Type B pancreatic cell (in vitro differentiated cells): Measurements from ENCODE around the gene HSPB7. TPM values are rescaled to one million over a fixed set of nuclear protein-coding genes. Genes with fewer than 3 reads are reported as not detected.
"Not testable (repeated sequence)": the region's sequence is repeated elsewhere in the genome, so short reads cannot be mapped to it uniquely, and the experiment has no call there.

Experiments
- DNase-seq: peaks from one replicate; pipeline ENCODE4 v3.0.0; 2021; ENCODE audit warnings: mixed read lengths; ENCODE audit not compliant: unreplicated experiment; ENCODE audit errors: extremely low spot score
- H3K27ac Mint-ChIP-seq: 2 replicates; pipeline ENCODE4 v1.8.0; 2021; ENCODE audit warnings: mild to moderate bottlenecking, mixed read lengths
- H3K27me3 Mint-ChIP-seq: 2 replicates; pipeline ENCODE4 v1.8.0; 2021; ENCODE audit warnings: mixed read lengths
- H3K36me3 Mint-ChIP-seq: 2 replicates; pipeline ENCODE4 v1.8.0; 2021; ENCODE audit warnings: mixed read lengths
- H3K4me1 Mint-ChIP-seq: one replicate; pipeline ENCODE4 v1.8.0; 2021; ENCODE audit warnings: mixed read lengths; ENCODE audit not compliant: unreplicated experiment
- H3K4me3 Mint-ChIP-seq: 2 replicates; pipeline ENCODE4 v1.8.0; 2021; ENCODE audit warnings: mild to moderate bottlenecking, mixed read lengths
- H3K9me3 Mint-ChIP-seq: 2 replicates; pipeline ENCODE4 v1.8.0; 2021; ENCODE audit warnings: mixed read lengths
- total RNA-seq: library from RNA; stranded (reverse); gene quantifications from 2 replicates; pipeline ENCODE4 v1.2.1, GENCODE V29; 2021; ENCODE audit warnings: low replicate concordance
- TF ChIP-seq, protein P1 (sequence below): fragments of 200-600 bp; sonication (generic); conservative IDR thresholded peaks from 2 replicates; pipeline ENCODE4 v1.5.0; 2021; ENCODE audit warnings: antibody characterized with exemption, mild to moderate bottlenecking

HSPB7 gene
- total RNA-seq, 1 donor from 2014 or later = 0.48 TPM

DNA sequence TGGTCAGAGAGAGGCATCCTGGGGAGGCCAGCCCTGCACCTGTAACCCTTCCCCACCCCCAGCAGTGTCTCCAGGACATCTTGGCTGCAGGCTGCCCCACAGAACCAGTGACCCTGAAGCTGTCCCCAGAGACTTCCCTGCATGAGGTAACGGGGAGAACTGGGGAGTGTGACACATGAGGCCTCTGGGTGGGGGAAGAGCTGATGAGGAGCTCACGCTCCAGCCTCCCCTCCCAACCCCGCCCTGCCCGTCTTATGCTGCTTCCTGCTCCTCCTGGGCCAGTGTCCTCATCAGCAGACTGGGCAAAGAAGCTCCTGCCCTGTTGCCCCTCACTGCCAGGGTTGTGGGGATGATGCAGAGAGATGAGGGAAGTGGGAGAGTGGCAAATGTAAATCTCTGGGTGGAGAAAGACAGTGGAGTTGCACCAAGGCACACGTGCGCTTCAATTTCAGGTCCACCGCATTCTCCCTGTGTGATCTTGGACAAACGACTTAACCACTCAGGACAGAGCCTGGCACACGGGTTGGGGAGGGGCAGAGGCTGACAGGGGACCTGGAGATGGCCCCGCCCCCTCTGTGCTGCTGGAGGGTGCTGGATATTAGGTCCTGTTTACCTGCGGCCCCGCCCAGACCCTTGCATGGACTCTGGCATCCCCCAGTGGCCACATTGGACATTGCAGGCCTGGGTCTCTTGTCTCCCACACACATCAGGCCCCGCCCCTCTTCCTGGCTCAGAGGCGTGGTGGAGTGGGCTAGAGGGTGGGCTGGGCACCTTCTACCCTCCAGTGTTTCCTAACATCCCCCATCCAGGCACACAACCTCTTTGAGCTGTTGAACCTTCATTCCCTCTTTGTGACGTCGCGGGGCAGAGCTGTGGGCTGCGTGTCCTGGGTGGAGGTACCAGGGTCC, 38.0 kb upstream of the HSPB7 start:
- Mint-ChIP-seq H3K9me3 (no peaks in the 10 kb centered on the region), H3K27ac (peak overlapping the region; percentile 68), H3K36me3 (no peaks in the 10 kb centered on the region), H3K27me3 (no peaks in the 10 kb centered on the region), H3K4me3 (peak overlapping the region; percentile 54), H3K4me1 (peaks cover 14% of the 10 kb centered on the region)
- peak; percentile 93 for DNase-seq
- TF ChIP-seq, protein P1, sequence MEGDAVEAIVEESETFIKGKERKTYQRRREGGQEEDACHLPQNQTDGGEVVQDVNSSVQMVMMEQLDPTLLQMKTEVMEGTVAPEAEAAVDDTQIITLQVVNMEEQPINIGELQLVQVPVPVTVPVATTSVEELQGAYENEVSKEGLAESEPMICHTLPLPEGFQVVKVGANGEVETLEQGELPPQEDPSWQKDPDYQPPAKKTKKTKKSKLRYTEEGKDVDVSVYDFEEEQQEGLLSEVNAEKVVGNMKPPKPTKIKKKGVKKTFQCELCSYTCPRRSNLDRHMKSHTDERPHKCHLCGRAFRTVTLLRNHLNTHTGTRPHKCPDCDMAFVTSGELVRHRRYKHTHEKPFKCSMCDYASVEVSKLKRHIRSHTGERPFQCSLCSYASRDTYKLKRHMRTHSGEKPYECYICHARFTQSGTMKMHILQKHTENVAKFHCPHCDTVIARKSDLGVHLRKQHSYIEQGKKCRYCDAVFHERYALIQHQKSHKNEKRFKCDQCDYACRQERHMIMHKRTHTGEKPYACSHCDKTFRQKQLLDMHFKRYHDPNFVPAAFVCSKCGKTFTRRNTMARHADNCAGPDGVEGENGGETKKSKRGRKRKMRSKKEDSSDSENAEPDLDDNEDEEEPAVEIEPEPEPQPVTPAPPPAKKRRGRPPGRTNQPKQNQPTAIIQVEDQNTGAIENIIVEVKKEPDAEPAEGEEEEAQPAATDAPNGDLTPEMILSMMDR = peak; percentile 90

DNA sequence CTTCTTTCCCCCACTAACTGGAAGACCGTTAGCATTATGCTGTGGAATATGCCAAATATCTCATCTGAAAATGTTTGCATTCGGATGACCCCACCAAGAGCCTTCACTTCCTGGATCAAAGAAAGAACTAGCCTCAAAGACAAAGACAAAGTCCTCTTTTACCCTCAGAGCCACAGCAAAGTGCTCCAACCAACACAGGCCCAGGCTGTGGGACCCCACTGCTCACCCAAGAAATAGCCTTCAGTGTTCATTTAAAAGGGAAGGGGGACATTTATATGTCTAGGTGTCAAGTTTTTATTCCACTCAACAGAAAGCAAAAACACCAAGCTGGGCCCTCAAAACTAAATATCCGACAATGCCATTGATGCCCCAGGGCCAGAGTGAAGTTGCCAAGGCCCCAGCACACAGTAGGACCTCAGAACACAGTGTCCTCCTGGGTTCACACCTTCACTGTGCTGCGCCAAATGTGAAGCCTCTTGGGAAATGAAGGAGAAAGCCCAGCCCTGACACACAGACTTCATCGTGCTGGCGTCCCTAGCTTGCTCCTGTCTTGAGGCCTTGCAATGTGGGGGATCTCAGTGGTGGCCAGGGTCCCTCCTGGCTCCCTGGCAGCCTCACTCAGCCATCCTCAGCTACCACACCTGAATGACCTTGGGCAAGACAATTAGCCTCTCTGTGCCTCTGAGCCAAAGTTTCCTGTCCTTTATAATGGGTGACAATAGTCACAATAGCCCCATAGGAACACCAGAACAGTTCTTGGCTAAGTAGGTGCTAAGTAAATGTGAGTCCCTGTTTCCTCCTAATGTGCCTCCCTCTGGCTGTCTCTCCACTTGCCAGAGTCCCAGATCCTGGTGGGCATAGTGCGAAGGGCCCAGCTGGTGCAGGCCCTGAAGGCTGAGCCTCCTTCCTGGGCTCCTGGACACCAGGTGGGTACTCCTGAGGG, 37.0 kb upstream of the HSPB7 start:
- no peak for DNase-seq
- H3K4me1 Mint-ChIP-seq = peaks cover 7% of the 10 kb centered on the region
- H3K9me3 Mint-ChIP-seq = no peaks in the 10 kb centered on the region
- no peak overlapping the region for H3K4me3 Mint-ChIP-seq
- TF ChIP-seq, protein P1 = no peak
- no peak overlapping the region for H3K27ac Mint-ChIP-seq
- no peaks in the 10 kb centered on the region for H3K27me3 Mint-ChIP-seq
- H3K36me3 Mint-ChIP-seq = no peaks in the 10 kb centered on the region

DNA sequence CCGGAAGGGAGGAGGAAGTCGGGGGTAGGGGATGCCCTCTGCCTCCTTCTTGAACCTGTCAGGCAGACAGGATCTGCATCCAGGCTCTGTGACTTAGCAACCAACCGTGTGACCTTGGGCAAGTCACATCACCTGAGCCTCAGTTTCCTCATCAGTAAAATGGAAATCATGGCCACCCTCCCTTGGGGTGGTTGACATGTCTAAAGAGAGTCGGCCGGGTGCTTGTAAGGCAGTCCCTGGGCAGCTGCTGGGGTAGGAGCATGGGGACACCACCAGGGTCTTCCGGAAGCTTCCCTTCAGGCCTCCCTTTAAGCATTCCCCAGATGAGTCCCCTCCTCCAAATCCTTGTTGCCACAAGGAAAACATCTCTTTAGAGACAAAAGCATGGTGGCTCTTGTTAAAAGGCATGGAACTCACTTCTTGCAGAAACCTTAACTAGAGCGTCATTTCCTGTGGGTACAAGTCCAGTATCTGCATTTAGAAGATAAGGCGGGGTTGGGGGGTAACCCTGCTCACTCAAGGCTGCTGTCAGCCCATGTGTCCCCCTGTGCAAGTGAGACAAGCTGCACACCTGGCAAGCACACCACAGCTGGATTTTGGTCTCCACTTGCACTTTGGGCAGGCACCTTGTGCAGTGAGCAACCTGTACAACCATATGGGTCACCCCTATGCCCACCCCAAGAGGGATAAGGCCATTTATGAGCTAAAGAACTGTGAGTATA, 36.1 kb upstream of the HSPB7 start:
- no peaks in the 10 kb centered on the region for H3K27me3 Mint-ChIP-seq
- no peak for DNase-seq
- peaks cover 7% of the 10 kb centered on the region for H3K4me1 Mint-ChIP-seq
- H3K4me3 Mint-ChIP-seq = no peak overlapping the region
- TF ChIP-seq, protein P1 = no peak
- no peaks in the 10 kb centered on the region for H3K9me3 Mint-ChIP-seq
- no peaks in the 10 kb centered on the region for H3K36me3 Mint-ChIP-seq
- H3K27ac Mint-ChIP-seq = no peak overlapping the region

DNA sequence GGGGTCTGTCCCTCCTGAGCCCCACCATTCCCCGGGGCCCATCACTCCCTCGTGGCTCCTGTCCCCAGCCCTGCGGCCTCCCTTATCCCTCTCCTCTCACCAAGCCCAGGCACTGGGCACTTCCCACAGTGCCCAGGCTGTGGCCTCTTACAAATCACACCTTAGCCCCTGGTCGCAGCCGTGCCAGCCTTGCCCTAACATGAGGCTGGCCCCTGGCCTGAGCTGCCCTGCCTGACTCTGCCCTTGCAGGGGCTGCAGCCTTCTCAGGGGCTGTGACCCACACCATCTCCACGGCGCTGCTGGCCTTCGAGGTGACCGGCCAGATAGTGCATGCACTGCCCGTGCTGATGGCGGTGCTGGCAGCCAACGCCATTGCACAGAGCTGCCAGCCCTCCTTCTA, 34.1 kb upstream of the HSPB7 start:
- H3K36me3 Mint-ChIP-seq, H3K4me1 Mint-ChIP-seq, H3K27me3 Mint-ChIP-seq, H3K27ac Mint-ChIP-seq, H3K9me3 Mint-ChIP-seq, DNase-seq, H3K4me3 Mint-ChIP-seq: not testable (repeated sequence)

DNA sequence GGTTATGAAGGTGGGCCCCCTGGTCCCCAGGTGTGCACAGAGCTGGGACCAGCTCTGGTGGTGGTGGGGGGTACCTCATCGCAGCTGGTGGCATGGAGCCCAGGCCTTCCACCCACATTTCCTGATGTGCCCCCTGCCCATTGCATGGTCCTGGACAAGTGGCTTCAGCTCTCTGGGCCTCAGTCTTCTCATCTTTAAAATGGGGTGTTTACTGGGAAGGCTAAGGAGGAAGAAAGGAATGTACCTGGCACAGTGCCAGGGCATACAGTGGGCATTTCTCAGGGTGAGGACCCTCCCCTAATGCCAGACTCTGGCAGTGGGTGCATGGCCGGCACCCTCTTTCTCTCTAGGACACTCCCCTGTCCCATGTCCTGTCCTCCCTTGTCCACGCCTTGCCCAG, 33.2 kb upstream of the HSPB7 start:
- H3K4me1 Mint-ChIP-seq = peaks cover 4% of the 10 kb centered on the region
- no peaks in the 10 kb centered on the region for H3K9me3 Mint-ChIP-seq
- H3K27me3 Mint-ChIP-seq = no peaks in the 10 kb centered on the region
- no peak overlapping the region for H3K4me3 Mint-ChIP-seq
- no peak overlapping the region for H3K27ac Mint-ChIP-seq
- TF ChIP-seq, protein P1 = no peak
- no peak for DNase-seq
- H3K36me3 Mint-ChIP-seq = no peaks in the 10 kb centered on the region
